Femur (tissue), 1 donor: ENCODE data around the gene SHOC2.

Experiments
- DNase-seq: peaks from one replicate; pipeline ENCODE4 v3.0.0-alpha.2; 2017

The SHOC2 gene

GRCh38 chr10:110919349-110919931 is at the start of gene SHOC2:
TSS of gene SHOC2 (plus strand) at chr10:110919604. CDS start at chr10:110964359, 44,755 bp downstream.
- DNase-seq, result peak; percentile 100

GRCh38 chr10:110870823-110871297 is 48.5 kb upstream of the SHOC2 start:
- no peak for DNase-seq

GRCh38 chr10:110871298-110872084 is 47.9 kb upstream of the SHOC2 start, which contains the start of gene PDCD4:
TSS of gene PDCD4 (plus strand) at chr10:110871928. CDS start at chr10:110876028, 4,100 bp downstream.
- peak; percentile 100 for DNase-seq

- DNase-seq, result peak; percentile 92
Measured at GRCh38 chr10:110872145-110872983, 47.0 kb upstream of the SHOC2 start.

GRCh38 chr10:110872984-110873923 is 46.1 kb upstream of the SHOC2 start:
- no peak for DNase-seq

- no peak for DNase-seq
Measured at GRCh38 chr10:110873951-110874350, 45.5 kb upstream of the SHOC2 start.

- no peak for DNase-seq
Measured at GRCh38 chr10:110876000-110876399, 43.4 kb upstream of the SHOC2 start.

- DNase-seq, result no peak
Measured at GRCh38 chr10:110876788-110877187, 42.6 kb upstream of the SHOC2 start.

GRCh38 chr10:110880012-110880411 is 39.4 kb upstream of the SHOC2 start:
- no peak for DNase-seq

- no peak for DNase-seq
Measured at GRCh38 chr10:110881247-110881646, 38.2 kb upstream of the SHOC2 start.

GRCh38 chr10:110881905-110882304 is 37.5 kb upstream of the SHOC2 start:
- no peak for DNase-seq

GRCh38 chr10:110883924-110884323 is 35.5 kb upstream of the SHOC2 start:
- no peak for DNase-seq

- no peak for DNase-seq
Measured at GRCh38 chr10:110885932-110886674, 33.3 kb upstream of the SHOC2 start.

GRCh38 chr10:110887560-110887959 is 31.8 kb upstream of the SHOC2 start:
- no peak for DNase-seq

- DNase-seq, result no peak
Measured at GRCh38 chr10:110892602-110893288, 26.7 kb upstream of the SHOC2 start.

- DNase-seq, result no peak
Measured at GRCh38 chr10:110893559-110894179, 25.7 kb upstream of the SHOC2 start.

GRCh38 chr10:110897184-110897583 is 22.2 kb upstream of the SHOC2 start:
- no peak for DNase-seq

- no peak for DNase-seq
Measured at GRCh38 chr10:110898391-110898790, 21.0 kb upstream of the SHOC2 start.

- no peak for DNase-seq
Measured at GRCh38 chr10:110900983-110901382, 18.4 kb upstream of the SHOC2 start.
